ENCODE measurements around the gene ITM2C. TPM values are rescaled to one million over a fixed set of nuclear protein-coding genes. Genes with fewer than 3 reads are reported as not detected.

Gene ITM2C
- total and polyA plus RNA-seq, 2 experiments from 2014 or later, result 241 to 367 TPM

DNA sequence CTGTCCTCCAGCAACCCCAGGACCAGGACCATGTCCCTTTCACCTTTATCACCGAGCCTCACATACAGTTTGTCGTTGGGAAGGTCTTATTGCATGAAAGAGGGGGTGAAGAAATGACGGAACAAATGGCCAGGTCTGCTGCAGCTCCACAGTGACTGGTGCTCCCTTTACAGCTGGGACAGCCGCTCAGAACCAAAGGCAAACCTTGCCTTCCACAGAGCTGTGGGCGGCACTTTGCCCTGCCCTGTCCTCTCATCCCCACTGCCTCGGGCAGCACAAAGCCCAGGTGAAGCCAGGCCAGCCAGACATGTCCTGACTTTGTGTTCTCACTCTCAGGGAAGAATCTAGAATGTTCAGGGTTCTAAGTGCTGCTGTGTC is 59.3 kb downstream of the ITM2C start (continued):
- no peak for TF ChIP-seq ZNF462 (CRISPR knock-in tag; IDR thresholded peaks at IDR 0.05)
- no peak for TF ChIP-seq ZNF114 (CRISPR knock-in tag; IDR thresholded peaks at IDR 0.05)
- no peak for TF ChIP-seq CTCF (conservative IDR thresholded peaks at IDR 0.05; ENCODE audit: low read depth in 2 of 2)
- TF ChIP-seq EZH2phosphoT487 (IDR thresholded peaks at IDR 0.05; ENCODE audit: unreplicated experiment), result no peak
- TF ChIP-seq EZH2 (IDR thresholded peaks at IDR 0.05; ENCODE audit: low read depth, unreplicated experiment), result no peak

DNA sequence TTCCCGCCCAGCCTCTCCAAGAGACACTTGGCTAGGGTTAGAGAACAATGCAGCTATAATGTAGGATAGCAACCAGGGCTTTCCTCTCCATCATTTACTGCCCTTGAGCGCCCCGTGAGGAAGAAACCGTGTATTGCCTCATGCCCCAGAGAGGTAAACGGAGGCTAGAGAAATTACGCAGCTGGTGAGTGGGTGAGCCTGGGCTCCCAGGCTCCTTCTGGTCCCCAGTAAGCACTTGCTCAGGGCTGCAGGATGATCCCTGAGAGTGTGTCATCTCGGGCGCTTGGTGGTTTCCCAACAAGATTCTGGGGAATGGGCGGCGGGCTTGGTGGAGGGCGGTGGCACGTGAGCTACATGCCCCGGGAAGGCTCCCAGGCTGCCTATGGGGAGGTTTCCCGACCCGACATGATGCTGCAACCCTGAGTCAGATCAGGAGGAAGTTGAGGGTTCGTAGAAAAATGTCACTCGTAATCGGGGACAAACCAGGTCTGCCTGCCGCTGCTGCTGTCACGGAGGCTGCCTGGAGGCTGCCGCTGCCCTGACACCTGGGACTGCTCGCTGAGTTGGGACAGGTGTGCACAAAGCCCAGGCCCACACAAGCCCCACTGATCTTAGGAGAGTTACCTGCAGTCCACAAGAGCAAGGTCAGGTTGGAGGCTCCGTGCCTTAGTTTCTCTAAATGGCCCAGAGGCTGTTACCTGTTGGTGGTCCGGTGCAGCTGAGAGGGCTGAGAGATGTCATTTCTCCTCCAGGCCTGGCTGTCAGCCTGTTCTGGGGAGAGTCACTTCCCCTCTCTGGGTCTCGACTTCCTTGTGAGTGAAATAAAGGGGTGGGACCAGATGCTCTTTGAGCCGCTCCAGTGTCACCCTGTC is 60.0 kb downstream of the ITM2C start, which contains the start of gene GPR55:
GPR55 (minus strand) TSS at position 773 of the 872 bp plus-strand sequence. CDS start 14,280 bp downstream, outside the sequence.
- Mint-ChIP-seq H3K4me3 (no peak within 1 kb of the TSS), H3K4me1 (peaks cover 9% of the 10 kb centered on the region), H3K27ac (no peak within 1 kb of the TSS), H3K27me3 (ENCODE audit: insufficient read depth, low read depth, poor library complexity) (peaks cover 9% of the 10 kb centered on the region), H3K9me3 (no peaks in the 10 kb centered on the region), H3K36me3 (ENCODE audit: low read depth) (no peaks in the 10 kb centered on the region)
- Histone ChIP-seq H3K36me3 (ENCODE audit: insufficient read depth) (no peaks in the 10 kb centered on the region), H2AFZ (peak within 1 kb of the TSS; percentile 35; the same call in 1 of the 2 replicates), H3K4me2 (no peak within 1 kb of the TSS), H3K9me2 (ENCODE audit: insufficient read depth) (no peaks in the 10 kb centered on the region), H3F3A (replicated peaks; ENCODE audit: low read depth) (no peaks in the 10 kb centered on the region), H3K27me3 (ENCODE audit: insufficient read depth) (no peaks in the 10 kb centered on the region), H3K4me1 (ENCODE audit: insufficient read depth) (no peaks in the 10 kb centered on the region), H3K4me3 (no peak within 1 kb of the TSS), H3K79me2 (replicated peaks; ENCODE audit: insufficient read depth) (no peaks in the 10 kb centered on the region), H4K20me1 (replicated peaks; ENCODE audit: insufficient read depth) (no peaks in the 10 kb centered on the region), H3K27ac (ENCODE audit: low read depth) (no peak within 1 kb of the TSS)
- DNase-seq (ENCODE audit: low spot score), result peak; percentile 83
- TF ChIP-seq ZNF114 (CRISPR knock-in tag; IDR thresholded peaks at IDR 0.05) (no peak), CTCF (conservative IDR thresholded peaks at IDR 0.05; ENCODE audit: low read depth in 2 of 2) (peak; percentile 70 to 75)
- peak; percentile 87 for ATAC-seq
